ENCODE measurements around the gene AFMID. TPM values are rescaled to one million over a fixed set of nuclear protein-coding genes. Genes with fewer than 3 reads are reported as not detected.

The AFMID gene
- total and polyA plus RNA-seq, 4 donors: 18.1 to 45.4 (median 29.3) TPM

- no peaks in the 10 kb centered on the region for H3K4me1 ChIP-seq (ENCODE audit: control insufficient read depth in 1 of 2, insufficient read depth in 2 of 2, low read length in 2 of 2)
- H3K9me3 ChIP-seq (ENCODE audit: control insufficient read depth, low read length): no peaks in the 10 kb centered on the region
- no peak overlapping the region for H3K4me3 ChIP-seq (ENCODE audit: low read length in 2 of 2)
- no peak overlapping the region for H3K27ac ChIP-seq (ENCODE audit: low read depth in 1 of 2, low read length in 2 of 2)
- 87 to 88% methylated on average over 27 of the region's 27 CpGs for WGBS, 2 donors
- ATAC-seq (ENCODE audit: low FRiP score) (no peak), DNase-seq (no peak)
- intact Hi-C loops (cut with DNase I): no loop called here
- no peaks in the 10 kb centered on the region for H3K27me3 ChIP-seq (ENCODE audit: control insufficient read depth in 1 of 2, insufficient read depth in 2 of 2, low read length in 1 of 2)
- H3K36me3 ChIP-seq (ENCODE audit: control insufficient read depth in 1 of 2, insufficient read depth in 2 of 2, low read length in 1 of 2): no peaks in the 10 kb centered on the region
Observed at GRCh38 chr17:78224231-78225087, 37.3 kb downstream of the AFMID start.

GRCh38 chr17:78225088-78225865 is 38.1 kb downstream of the AFMID start:
- H3K4me1 ChIP-seq (ENCODE audit: control insufficient read depth in 1 of 2, insufficient read depth in 2 of 2, low read length in 2 of 2): no peaks in the 10 kb centered on the region
- DNase-seq (no peak), ATAC-seq (ENCODE audit: low FRiP score) (no peak)
- WGBS, 2 donors: 97% methylated on average over 16 of the region's 16 CpGs
- intact Hi-C loops (cut with DNase I): no loop called here
- H3K27me3 ChIP-seq (ENCODE audit: control insufficient read depth in 1 of 2, insufficient read depth in 2 of 2, low read length in 1 of 2): no peaks in the 10 kb centered on the region
- H3K36me3 ChIP-seq (ENCODE audit: control insufficient read depth in 1 of 2, insufficient read depth in 2 of 2, low read length in 1 of 2): no peaks in the 10 kb centered on the region
- no peak overlapping the region for H3K27ac ChIP-seq (ENCODE audit: low read depth in 1 of 2, low read length in 2 of 2)
- H3K4me3 ChIP-seq (ENCODE audit: low read length in 2 of 2): no peak overlapping the region
- H3K9me3 ChIP-seq (ENCODE audit: control insufficient read depth, low read length): no peaks in the 10 kb centered on the region

- no peaks in the 10 kb centered on the region for H3K36me3 ChIP-seq (ENCODE audit: control insufficient read depth in 1 of 2, insufficient read depth in 2 of 2, low read length in 1 of 2)
- 84 to 87% methylated on average over 12 of the region's 12 CpGs for WGBS, 2 donors
- intact Hi-C loops (cut with DNase I): no loop called here
- H3K4me3 ChIP-seq (ENCODE audit: low read length in 2 of 2): no peak overlapping the region
- DNase-seq (no peak), ATAC-seq (ENCODE audit: low FRiP score) (no peak)
- H3K4me1 ChIP-seq (ENCODE audit: control insufficient read depth in 1 of 2, insufficient read depth in 2 of 2, low read length in 2 of 2): no peaks in the 10 kb centered on the region
- no peaks in the 10 kb centered on the region for H3K9me3 ChIP-seq (ENCODE audit: control insufficient read depth, low read length)
- H3K27ac ChIP-seq (ENCODE audit: low read depth in 1 of 2, low read length in 2 of 2): no peak overlapping the region
- no peaks in the 10 kb centered on the region for H3K27me3 ChIP-seq (ENCODE audit: control insufficient read depth in 1 of 2, insufficient read depth in 2 of 2, low read length in 1 of 2)
Observed at GRCh38 chr17:78226055-78226758, 39.0 kb downstream of the AFMID start.

GRCh38 chr17:78226759-78227454 is 39.7 kb downstream of the AFMID start:
- DNase-seq: no peak
- intact Hi-C loops (cut with DNase I): no loop called here
- no peaks in the 10 kb centered on the region for H3K4me1 ChIP-seq (ENCODE audit: control insufficient read depth in 1 of 2, insufficient read depth in 2 of 2, low read length in 2 of 2)
- ATAC-seq (ENCODE audit: low FRiP score): no peak
- H3K9me3 ChIP-seq (ENCODE audit: control insufficient read depth, low read length): no peaks in the 10 kb centered on the region
- 83 to 84% methylated on average over 20 of the region's 20 CpGs for WGBS, 2 donors
- no peaks in the 10 kb centered on the region for H3K27me3 ChIP-seq (ENCODE audit: control insufficient read depth in 1 of 2, insufficient read depth in 2 of 2, low read length in 1 of 2)
- H3K27ac ChIP-seq (ENCODE audit: low read depth in 1 of 2, low read length in 2 of 2): no peak overlapping the region
- H3K36me3 ChIP-seq (ENCODE audit: control insufficient read depth in 1 of 2, insufficient read depth in 2 of 2, low read length in 1 of 2): no peaks in the 10 kb centered on the region
- no peak overlapping the region for H3K4me3 ChIP-seq (ENCODE audit: low read length in 2 of 2)

- Histone ChIP-seq H3K4me1 (ENCODE audit: control insufficient read depth in 1 of 2, insufficient read depth in 2 of 2, low read length in 2 of 2) (no peaks in the 10 kb centered on the region), H3K27ac (ENCODE audit: low read depth in 1 of 2, low read length in 2 of 2) (no peak overlapping the region), H3K27me3 (ENCODE audit: control insufficient read depth in 1 of 2, insufficient read depth in 2 of 2, low read length in 1 of 2) (no peaks in the 10 kb centered on the region), H3K36me3 (ENCODE audit: control insufficient read depth in 1 of 2, insufficient read depth in 2 of 2, low read length in 1 of 2) (no peaks in the 10 kb centered on the region), H3K9me3 (ENCODE audit: control insufficient read depth, low read length) (no peaks in the 10 kb centered on the region), H3K4me3 (ENCODE audit: low read length in 2 of 2) (no peak overlapping the region)
- intact Hi-C loops (cut with DNase I): no loop called here
- WGBS, 2 donors: 88% methylated on average over 10 of the region's 10 CpGs
- ATAC-seq (ENCODE audit: low FRiP score): no peak
- DNase-seq: no peak
Observed at GRCh38 chr17:78227455-78227916, 40.3 kb downstream of the AFMID start.

GRCh38 chr17:78228176-78228575 is 41.0 kb downstream of the AFMID start:
- DNase-seq: no peak
- Histone ChIP-seq H3K36me3 (ENCODE audit: control insufficient read depth in 1 of 2, insufficient read depth in 2 of 2, low read length in 1 of 2) (no peaks in the 10 kb centered on the region), H3K4me1 (ENCODE audit: control insufficient read depth in 1 of 2, insufficient read depth in 2 of 2, low read length in 2 of 2) (no peaks in the 10 kb centered on the region), H3K4me3 (ENCODE audit: low read length in 2 of 2) (no peak overlapping the region), H3K27ac (ENCODE audit: low read depth in 1 of 2, low read length in 2 of 2) (no peak overlapping the region), H3K27me3 (ENCODE audit: control insufficient read depth in 1 of 2, insufficient read depth in 2 of 2, low read length in 1 of 2) (no peaks in the 10 kb centered on the region), H3K9me3 (ENCODE audit: control insufficient read depth, low read length) (no peaks in the 10 kb centered on the region)
- intact Hi-C loops (cut with DNase I): no loop called here
- 80 to 88% methylated on average over 4 of the region's 4 CpGs for WGBS, 2 donors
- no peak for ATAC-seq (ENCODE audit: low FRiP score)

GRCh38 chr17:78230252-78230962 is 43.2 kb downstream of the AFMID start:
- intact Hi-C loops (cut with DNase I): no loop called here
- no peak for ATAC-seq (ENCODE audit: low FRiP score)
- H3K27me3 ChIP-seq (ENCODE audit: control insufficient read depth in 1 of 2, insufficient read depth in 2 of 2, low read length in 1 of 2): no peaks in the 10 kb centered on the region
- WGBS, 2 donors: 70 to 71% methylated on average over 13 of the region's 13 CpGs
- no peak overlapping the region for H3K27ac ChIP-seq (ENCODE audit: low read depth in 1 of 2, low read length in 2 of 2)
- no peak for DNase-seq
- no peaks in the 10 kb centered on the region for H3K4me1 ChIP-seq (ENCODE audit: control insufficient read depth in 1 of 2, insufficient read depth in 2 of 2, low read length in 2 of 2)
- H3K4me3 ChIP-seq (ENCODE audit: low read length in 2 of 2): no peak overlapping the region
- H3K9me3 ChIP-seq (ENCODE audit: control insufficient read depth, low read length): no peaks in the 10 kb centered on the region
- H3K36me3 ChIP-seq (ENCODE audit: control insufficient read depth in 1 of 2, insufficient read depth in 2 of 2, low read length in 1 of 2): no peaks in the 10 kb centered on the region
